Hindlimb muscle (tissue), 1 donor: Measurements from ENCODE around the gene PACS1. TPM values are rescaled to one million over a fixed set of nuclear protein-coding genes. Genes with fewer than 3 reads are reported as not detected.
A peak's percentile ranks its signal among the peaks of the same experiment; 100 is the strongest.
"Not testable (repeated sequence)": the region's sequence is repeated elsewhere in the genome, so short reads cannot be mapped to it uniquely, and the experiment has no call there.

Experiments
- DNase-seq: peaks from one replicate; pipeline ENCODE4 v3.0.0-alpha.2; 2013
- polyA plus RNA-seq: library from polyadenylated mRNA; unstranded; fragments of 120-200 nt; gene quantifications from one replicate; pipeline ENCODE4 v1.2.1, GENCODE V29; 2013; ENCODE audit not compliant: insufficient read length

Gene PACS1
- polyA plus RNA-seq, 1 donor, result 37.1 TPM

GRCh38 chr11:66112041-66112491, 42.0 kb downstream of the PACS1 start:
- DNase-seq, result no peak

GRCh38 chr11:66112601-66113499, 42.8 kb downstream of the PACS1 start:
- DNase-seq, result no peak

- not testable (repeated sequence) for DNase-seq
Observed at GRCh38 chr11:66114957-66115356, 44.9 kb downstream of the PACS1 start.

- DNase-seq, result no peak
Observed at GRCh38 chr11:66115638-66116301, 45.7 kb downstream of the PACS1 start.

GRCh38 chr11:66116576-66117361, 46.7 kb downstream of the PACS1 start:
- DNase-seq, result no peak

GRCh38 chr11:66118847-66119246, 48.8 kb downstream of the PACS1 start:
- DNase-seq, result no peak

GRCh38 chr11:66119348-66120133, 49.5 kb downstream of the PACS1 start:
- no peak for DNase-seq

GRCh38 chr11:66121466-66121865, 51.4 kb downstream of the PACS1 start:
- no peak for DNase-seq

- no peak for DNase-seq
Observed at GRCh38 chr11:66123902-66124301, 53.8 kb downstream of the PACS1 start.

- no peak for DNase-seq
Observed at GRCh38 chr11:66124564-66124963, 54.5 kb downstream of the PACS1 start.

- no peak for DNase-seq
Observed at GRCh38 chr11:66126064-66126463, 56.0 kb downstream of the PACS1 start.

GRCh38 chr11:66126808-66127555, 56.9 kb downstream of the PACS1 start:
- DNase-seq, result peak; percentile 69

- no peak for DNase-seq
Observed at GRCh38 chr11:66130978-66131377, 60.9 kb downstream of the PACS1 start.

- DNase-seq, result no peak
Observed at GRCh38 chr11:66131937-66132632, 62.0 kb downstream of the PACS1 start.

GRCh38 chr11:66133216-66133775, 63.2 kb downstream of the PACS1 start:
- no peak for DNase-seq

- DNase-seq, result no peak
Observed at GRCh38 chr11:66136752-66137123, 66.7 kb downstream of the PACS1 start.

GRCh38 chr11:66139817-66140404, 69.8 kb downstream of the PACS1 start:
- no peak for DNase-seq

GRCh38 chr11:66142370-66143263, 72.5 kb downstream of the PACS1 start:
- DNase-seq, result no peak

GRCh38 chr11:66143264-66143566, 73.1 kb downstream of the PACS1 start:
- no peak for DNase-seq
